Tibial nerve (tissue), 3 donors: ENCODE data around the gene CT45A5.
"Not testable (repeated sequence)": the region's sequence is repeated elsewhere in the genome, so short reads cannot be mapped to it uniquely, and the experiment has no call there.

Experiments used
- POLR2A ChIP-seq, 2 donors: fragments of 450-650 bp; IDR thresholded peaks; one replicate each; pipeline ENCODE4 v1.6.1; 2017; ENCODE audit warnings: antibody characterized with exemption in 2 of 2, mild to moderate bottlenecking in 2 of 2, moderate library complexity in 2 of 2
- TF ChIP-seq, protein P1 (sequence below), 5 experiments: fragments of 200-600 bp in 3 of 5; fragments of 450-650 bp in 2 of 5; sonication (generic) in 3 of 5; IDR thresholded peaks; one replicate each; pipeline ENCODE4 v1.5.1; 2016 to 2019; ENCODE audit warnings: antibody characterized with exemption in 5 of 5, mild to moderate bottlenecking in 3 of 5, moderate library complexity in 2 of 5

DNA sequence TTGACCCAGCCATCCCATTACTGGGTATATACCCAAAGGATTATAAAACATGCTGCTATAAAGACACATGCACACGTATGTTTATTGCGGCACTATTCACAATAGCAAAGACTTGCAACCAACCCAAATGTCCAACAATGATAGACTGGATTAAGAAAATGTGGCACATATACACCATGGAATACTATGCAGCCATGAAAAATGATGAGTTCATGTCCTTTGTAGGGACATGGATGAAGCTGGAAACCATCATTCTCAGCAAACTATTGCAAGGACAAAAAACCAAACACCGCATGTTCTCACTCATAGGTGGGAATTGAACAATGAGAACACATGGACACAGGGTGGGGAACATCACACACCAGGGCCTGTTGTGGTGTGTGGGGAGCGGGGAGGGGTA lies 40.6 kb downstream of the CT45A5 start:
- TF ChIP-seq, protein P1, sequence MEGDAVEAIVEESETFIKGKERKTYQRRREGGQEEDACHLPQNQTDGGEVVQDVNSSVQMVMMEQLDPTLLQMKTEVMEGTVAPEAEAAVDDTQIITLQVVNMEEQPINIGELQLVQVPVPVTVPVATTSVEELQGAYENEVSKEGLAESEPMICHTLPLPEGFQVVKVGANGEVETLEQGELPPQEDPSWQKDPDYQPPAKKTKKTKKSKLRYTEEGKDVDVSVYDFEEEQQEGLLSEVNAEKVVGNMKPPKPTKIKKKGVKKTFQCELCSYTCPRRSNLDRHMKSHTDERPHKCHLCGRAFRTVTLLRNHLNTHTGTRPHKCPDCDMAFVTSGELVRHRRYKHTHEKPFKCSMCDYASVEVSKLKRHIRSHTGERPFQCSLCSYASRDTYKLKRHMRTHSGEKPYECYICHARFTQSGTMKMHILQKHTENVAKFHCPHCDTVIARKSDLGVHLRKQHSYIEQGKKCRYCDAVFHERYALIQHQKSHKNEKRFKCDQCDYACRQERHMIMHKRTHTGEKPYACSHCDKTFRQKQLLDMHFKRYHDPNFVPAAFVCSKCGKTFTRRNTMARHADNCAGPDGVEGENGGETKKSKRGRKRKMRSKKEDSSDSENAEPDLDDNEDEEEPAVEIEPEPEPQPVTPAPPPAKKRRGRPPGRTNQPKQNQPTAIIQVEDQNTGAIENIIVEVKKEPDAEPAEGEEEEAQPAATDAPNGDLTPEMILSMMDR (IDR thresholded peaks at IDR 0.05): not testable (repeated sequence)
- not testable (repeated sequence) for TF ChIP-seq POLR2A (IDR thresholded peaks at IDR 0.05)
